OCI-LY7 (cell line): Measurements from ENCODE around the gene FOXO3. TPM values are rescaled to one million over a fixed set of nuclear protein-coding genes. Genes with fewer than 3 reads are reported as not detected.

ENCODE experiments used
- BruUV-seq: library from RNA; stranded (reverse); fragments of 400-500 nt; replicated peaks from 2 replicates; lab custom pipeline; 2021; lab: Mats Ljungman, UMichigan
- CTCF ChIA-PET: fragments of 300-600 bp; sonication (Branson Sonifier 250); formaldehyde crosslinking; loops from one replicate; lab custom pipeline; 2022; ENCODE audit warnings: antibody characterized with exemption; ENCODE audit not compliant: unreplicated experiment; lab: Charles Lee
- POLR2A ChIA-PET: fragments of 300-600 bp; sonication (Branson Sonifier 250); formaldehyde crosslinking; loops from one replicate; lab custom pipeline; 2022; ENCODE audit warnings: antibody characterized with exemption; lab: Charles Lee
- DNase-seq: peaks from one replicate; pipeline ENCODE4 v3.0.0-alpha.2; 2015; ENCODE audit warnings: low spot score
- H2AFZ ChIP-seq: fragments of 200-600 bp; sonication (generic), shearing (Covaris generic); 2 replicates; pipeline ENCODE4 v1.6.1; 2014; ENCODE audit warnings: mild to moderate bottlenecking, antibody characterized with exemption, low read length, moderate library complexity
- H3K27ac ChIP-seq: fragments of 200-600 bp; sonication (generic); 2 replicates; pipeline ENCODE4 v1.5.1; 2014; ENCODE audit warnings: mixed run types, low read depth, mild to moderate bottlenecking, moderate library complexity, low read length, inconsistent platforms; ENCODE audit not compliant: poor library complexity, severe bottlenecking
- H3K36me3 ChIP-seq: fragments of 200-600 bp; sonication (generic); 2 replicates; pipeline ENCODE4 v1.6.1; 2014; ENCODE audit warnings: mild to moderate bottlenecking, antibody characterized with exemption, low read length, moderate library complexity, mixed read lengths; ENCODE audit not compliant: insufficient read depth
- H3K4me1 ChIP-seq: fragments of 200-600 bp; sonication (generic); 2 replicates; pipeline ENCODE4 v1.5.1; 2014; ENCODE audit warnings: mild to moderate bottlenecking, low read length; ENCODE audit not compliant: insufficient read depth, poor library complexity, severe bottlenecking
- H3K4me2 ChIP-seq: fragments of 200-600 bp; sonication (generic); 2 replicates; pipeline ENCODE4 v1.6.1; 2014; ENCODE audit warnings: mild to moderate bottlenecking, low read length
- H3K4me3 ChIP-seq: fragments of 200-600 bp; sonication (generic); 2 replicates; pipeline ENCODE4 v1.5.1; 2014; ENCODE audit warnings: mild to moderate bottlenecking, low read depth, low read length; ENCODE audit not compliant: poor library complexity, severe bottlenecking
- H3K79me2 ChIP-seq: fragments of 200-600 bp; sonication (generic); 2 replicates; pipeline ENCODE4 v1.6.1; 2016; ENCODE audit warnings: low read depth, mild to moderate bottlenecking, low read length, moderate library complexity, mixed read lengths; ENCODE audit not compliant: insufficient read depth
- H3K9me2 ChIP-seq: fragments of 200-600 bp; sonication (generic); 2 replicates; pipeline ENCODE4 v1.6.1; 2016; ENCODE audit warnings: mild to moderate bottlenecking, low read length, mixed read lengths; ENCODE audit not compliant: insufficient read depth
- H3K9me3 ChIP-seq: fragments of 200-600 bp; sonication (generic); 2 replicates; pipeline ENCODE4 v1.6.1; 2014; ENCODE audit warnings: mild to moderate bottlenecking, mixed run types, low read length, mixed read lengths
- H4K20me1 ChIP-seq: fragments of 200-600 bp; sonication (generic); 2 replicates; pipeline ENCODE4 v1.6.1; 2014; ENCODE audit warnings: mild to moderate bottlenecking, antibody characterized with exemption, low read length, moderate library complexity, mixed read lengths; ENCODE audit not compliant: insufficient read depth
- CTCF ChIP-seq: fragments of 200-600 bp; sonication (generic); conservative IDR thresholded peaks from 2 replicates; pipeline ENCODE4 v1.5.1; 2014; ENCODE audit warnings: mild to moderate bottlenecking, antibody characterized with exemption, low read length, moderate library complexity, mixed read lengths
- EZH2phosphoT487 ChIP-seq: fragments of 200-600 bp; sonication (generic); IDR thresholded peaks from 2 replicates; pipeline ENCODE4 v1.6.1; 2018; ENCODE audit warnings: low read depth, borderline replicate concordance, mild to moderate bottlenecking, mixed run types, antibody characterized with exemption, low read length, moderate library complexity, mixed read lengths
- intact Hi-C: fragments of 100-400 bp; cut with micrococcal nuclease; formaldehyde crosslinking; loops from one replicate; pipeline ENCODE4 v1.10.0; 2022; ENCODE audit not compliant: unreplicated experiment
- total RNA-seq, 2 experiments: library from RNA; depleted of rRNA in 1 of 2; stranded (reverse); fragments of >200 nt in 1 of 2; shearing (Covaris generic) in 1 of 2; gene quantifications; 2 replicates each; pipeline ENCODE4 v1.2.3, GENCODE V29; 2014 to 2022

FOXO3 gene
- total RNA-seq, 2 experiments from 2014 or later = 3.8 to 9.9 TPM

- ChIA-PET POLR2A (interaction anchor here (1.5 to 4.6 kb wide), 3 partner anchors 8 to 13 kb away, joined by 5 to 17 read pairs (median 8); no protein-coding TSS in a partner anchor), CTCF (no interaction called here)
- no peaks in the 10 kb centered on the region; the same call in 1 of the 2 replicates for H4K20me1 ChIP-seq
- TF ChIP-seq EZH2phosphoT487 = no peak
- TF ChIP-seq CTCF = no peak
- no peak overlapping the region for H3K4me2 ChIP-seq
- no peaks in the 10 kb centered on the region for H3K36me3 ChIP-seq
- DNase-seq = no peak
- no peaks in the 10 kb centered on the region for H3K9me3 ChIP-seq
- no peaks in the 10 kb centered on the region for H3K79me2 ChIP-seq
- no peak overlapping the region for H3K4me3 ChIP-seq
- no TSS peak for BruUV-seq
- H2AFZ ChIP-seq = no peak overlapping the region
- intact Hi-C loops = no loop called here
- H3K9me2 ChIP-seq = no peaks in the 10 kb centered on the region
- H3K4me1 ChIP-seq = peaks cover 6% of the 10 kb centered on the region
- H3K27ac ChIP-seq = no peak overlapping the region
Measured at GRCh38 chr6:108579328-108579721, 18.6 kb downstream of the FOXO3 start.

- Histone ChIP-seq H3K27ac (no peak overlapping the region), H3K4me2 (no peak overlapping the region), H4K20me1 (no peaks in the 10 kb centered on the region), H3K9me3 (no peaks in the 10 kb centered on the region), H2AFZ (no peak overlapping the region), H3K9me2 (no peaks in the 10 kb centered on the region), H3K79me2 (no peaks in the 10 kb centered on the region), H3K4me3 (no peak overlapping the region), H3K36me3 (no peaks in the 10 kb centered on the region), H3K4me1 (peaks cover 6% of the 10 kb centered on the region)
- ChIA-PET CTCF (no interaction called here), POLR2A (interaction anchor here (1.5 to 1.9 kb wide), 2 partner anchors 10 to 14 kb away, joined by 5 to 8 read pairs; no protein-coding TSS in a partner anchor)
- intact Hi-C loops = no loop called here
- no peak for DNase-seq
- BruUV-seq = no TSS peak
- no peak for TF ChIP-seq EZH2phosphoT487
- no peak for TF ChIP-seq CTCF
Measured at GRCh38 chr6:108580646-108581045, 19.9 kb downstream of the FOXO3 start.

- Histone ChIP-seq H3K27ac (no peak overlapping the region), H3K4me1 (peaks cover 9% of the 10 kb centered on the region), H3K4me3 (no peak overlapping the region), H3K9me3 (no peaks in the 10 kb centered on the region), H3K79me2 (no peaks in the 10 kb centered on the region), H4K20me1 (no peaks in the 10 kb centered on the region), H3K4me2 (no peak overlapping the region), H3K36me3 (no peaks in the 10 kb centered on the region), H2AFZ (no peak overlapping the region), H3K9me2 (no peaks in the 10 kb centered on the region)
- intact Hi-C loops = no loop called here
- TF ChIP-seq EZH2phosphoT487 (no peak), CTCF (no peak)
- no TSS peak for BruUV-seq
- POLR2A ChIA-PET = interaction anchor here (0.6 to 1.9 kb wide), 2 partner anchors 10 to 12 kb away, joined by 5 to 8 read pairs; no protein-coding TSS in a partner anchor
- CTCF ChIA-PET = no interaction called here
- DNase-seq = no peak
Measured at GRCh38 chr6:108581237-108581931, 20.7 kb downstream of the FOXO3 start.
